ENCODE data around the gene NR2F6.
A peak's percentile ranks its signal among the peaks of the same experiment; 100 is the strongest.
"Not testable (repeated sequence)": the region's sequence is repeated elsewhere in the genome, so short reads cannot be mapped to it uniquely, and the experiment has no call there.

Gene NR2F6

GRCh38 chr19:17245535-17245984 is at the start of gene NR2F6:
Gene NR2F6, minus strand, starts transcription at chr19:17245919. Its CDS starts 699 bp downstream, at chr19:17245220.
- DNase-seq (ENCODE audit: low read depth in 2 of 2, low spot score in 1 of 2), result no peak

GRCh38 chr19:17294051-17294891 is 48.6 kb upstream of the NR2F6 start:
- DNase-seq (ENCODE audit: low read depth in 2 of 2, low spot score in 1 of 2), result no peak

GRCh38 chr19:17293605-17294004 is 47.9 kb upstream of the NR2F6 start:
- DNase-seq (ENCODE audit: low read depth in 2 of 2, low spot score in 1 of 2), result no peak

- DNase-seq (ENCODE audit: low read depth in 2 of 2, low spot score in 1 of 2), result peak in 1 of 2 donors; percentile 41
These were observed 46.8 kb upstream of the NR2F6 start for GRCh38 chr19:17292301-17293074.

GRCh38 chr19:17289489-17289888 is 43.8 kb upstream of the NR2F6 start:
- no peak for DNase-seq (ENCODE audit: low read depth in 2 of 2, low spot score in 1 of 2)

GRCh38 chr19:17286752-17287151 is 41.0 kb upstream of the NR2F6 start:
- DNase-seq (ENCODE audit: low read depth in 2 of 2, low spot score in 1 of 2), result no peak

- DNase-seq (ENCODE audit: low read depth in 2 of 2, low spot score in 1 of 2), result no peak
These were observed 40.5 kb upstream of the NR2F6 start for GRCh38 chr19:17286263-17286662.

- DNase-seq (ENCODE audit: low read depth in 2 of 2, low spot score in 1 of 2), result no peak
These were observed 39.9 kb upstream of the NR2F6 start for GRCh38 chr19:17285415-17286135.

- DNase-seq (ENCODE audit: low read depth in 2 of 2, low spot score in 1 of 2), result no peak
These were observed 37.8 kb upstream of the NR2F6 start for GRCh38 chr19:17283504-17283996.

GRCh38 chr19:17282488-17283125 is 36.9 kb upstream of the NR2F6 start:
- DNase-seq (ENCODE audit: low read depth in 2 of 2, low spot score in 1 of 2), result peak; percentile 58 to 60

- no peak for DNase-seq (ENCODE audit: low read depth in 2 of 2, low spot score in 1 of 2)
These were observed 35.9 kb upstream of the NR2F6 start, which contains the start of gene ANKLE1 for GRCh38 chr19:17281391-17282304. Gene ANKLE1, plus strand, starts transcription at chr19:17281901. Its CDS starts 20 bp downstream, at chr19:17281921.

GRCh38 chr19:17279436-17279835 is 33.7 kb upstream of the NR2F6 start:
- no peak for DNase-seq (ENCODE audit: low read depth in 2 of 2, low spot score in 1 of 2)

- no peak for DNase-seq (ENCODE audit: low read depth in 2 of 2, low spot score in 1 of 2)
These were observed 29.9 kb upstream of the NR2F6 start for GRCh38 chr19:17275441-17276175.

GRCh38 chr19:17274892-17275291 is 29.2 kb upstream of the NR2F6 start:
- not testable (repeated sequence) for DNase-seq (ENCODE audit: low read depth in 2 of 2, low spot score in 1 of 2)

- no peak for DNase-seq (ENCODE audit: low read depth in 2 of 2, low spot score in 1 of 2)
These were observed 23.0 kb upstream of the NR2F6 start for GRCh38 chr19:17268754-17269153.

- peak; percentile 77 to 89 for DNase-seq (ENCODE audit: low read depth in 2 of 2, low spot score in 1 of 2)
These were observed 21.5 kb upstream of the NR2F6 start, which contains the start of gene BABAM1 for GRCh38 chr19:17266975-17267788. Gene BABAM1, plus strand, starts transcription at chr19:17267443. Its CDS starts 1,364 bp downstream, at chr19:17268807.

GRCh38 chr19:17266589-17266974 is 20.9 kb upstream of the NR2F6 start:
- DNase-seq (ENCODE audit: low read depth in 2 of 2, low spot score in 1 of 2), result no peak

- DNase-seq (ENCODE audit: low read depth in 2 of 2, low spot score in 1 of 2), result no peak
These were observed 20.3 kb upstream of the NR2F6 start for GRCh38 chr19:17266026-17266425.

Data from stimulated activated CD8-positive, alpha-beta memory T cell treated with anti-CD3 and anti-CD28 coated beads, Interleukin-4, amount 100 ng/mL, for 4 hours (primary cell).